HepG2 (cell line): ENCODE data around the gene CDC42EP1. TPM values are rescaled to one million over a fixed set of nuclear protein-coding genes. Genes with fewer than 3 reads are reported as not detected.
A peak's percentile ranks its signal among the peaks of the same experiment; 100 is the strongest.

Experiments used
- ATAC-seq: fragments of 200-7000 bp; cut with Tn5 transposase; 3 replicates; pipeline ENCODE4 v1.9.1; 2020; ENCODE audit warnings: mild to moderate bottlenecking, moderate library complexity
- BruUV-seq: library from RNA; stranded (reverse); fragments of 400-500 nt; replicated peaks from 2 replicates; lab custom pipeline; 2021; lab: Mats Ljungman, UMichigan
- CTCF ChIA-PET: fragments of 300-600 bp; formaldehyde crosslinking; extraction: SDS; loops from one replicate; lab custom pipeline; 2021; ENCODE audit warnings: low total read pairs, inconsistent platforms, low intra/inter-chr PET ratio; lab: Yijun Ruan, JAX
- POLR2A ChIA-PET: fragments of 350-600 bp; sonication (Branson Sonifier 250); formaldehyde crosslinking; loops from one replicate; lab custom pipeline; 2020; ENCODE audit warnings: antibody characterized with exemption, inconsistent platforms; lab: Yijun Ruan, JAX
- DNase-seq: peaks from one replicate; pipeline ENCODE4 v3.0.0-alpha.2; 2015; ENCODE audit warnings: low spot score
- FAIRE-seq: peaks from 3 replicates; lab custom pipeline; 2011; peaks lifted over from hg19 to GRCh38; lab: Jason Lieb, UNC
- H2AFZ ChIP-seq: one replicate; pipeline ENCODE4 v1.6.1; 2011; ENCODE audit warnings: low read length, inconsistent platforms
- H3K27ac ChIP-seq: fragments of 300-600 bp; 3 replicates; pipeline ENCODE4 v1.8.0; 2011; ENCODE audit warnings: mixed run types, mild to moderate bottlenecking, mixed read lengths, low read length, inconsistent platforms; ENCODE audit not compliant: insufficient read depth; ENCODE audit errors: extremely low read length
- H3K27me3 ChIP-seq, 2 experiments: fragments of 200-600 bp in 1 of 2; 2 replicates in 1 of 2; 3 replicates in 1 of 2; pipeline versions ENCODE4 v1.6.0 to v1.8.0; 2011; ENCODE audit warnings: low read length in 2 of 2, mild to moderate bottlenecking in 2 of 2, moderate library complexity in 2 of 2, inconsistent platforms in 1 of 2; ENCODE audit not compliant: insufficient read depth in 2 of 2, control insufficient read depth in 1 of 2
- H3K36me3 ChIP-seq, 2 experiments: fragments of 200-600 bp in 1 of 2; replicated peaks in 1 of 2; 2 replicates in 1 of 2; 3 replicates in 1 of 2; pipeline versions ENCODE4 v1.5.1 to v1.8.0; 2011; ENCODE audit warnings: low read length in 2 of 2, inconsistent platforms in 1 of 2; ENCODE audit not compliant: insufficient read depth in 2 of 2, control insufficient read depth in 1 of 2
- H3K4me1 ChIP-seq: 2 replicates; pipeline ENCODE4 v1.5.1; 2012; ENCODE audit warnings: low read length, inconsistent platforms; ENCODE audit not compliant: insufficient read depth
- H3K4me2 ChIP-seq: 2 replicates; pipeline ENCODE4 v1.6.0; 2011; ENCODE audit warnings: low read depth, low read length, inconsistent platforms
- H3K4me3 ChIP-seq, 3 experiments: fragments of 200-600 bp in 1 of 3; sonication (generic), shearing (Covaris generic) in 1 of 3; replicated peaks in 1 of 3; 2 replicates each; pipeline ENCODE4 v1.5.1; 2011 to 2016; ENCODE audit warnings: low read length in 3 of 3, inconsistent platforms in 2 of 3, low read depth in 2 of 3, mild to moderate bottlenecking in 2 of 3, control low read depth in 1 of 3, mixed read lengths in 1 of 3; ENCODE audit not compliant: insufficient read depth in 1 of 3
- H3K79me2 ChIP-seq: one replicate; pipeline ENCODE4 v1.6.1; 2011; ENCODE audit warnings: low read length, inconsistent platforms; ENCODE audit not compliant: insufficient read depth
- H3K9ac ChIP-seq: 2 replicates; pipeline ENCODE4 v1.6.0; 2011; ENCODE audit warnings: mild to moderate bottlenecking, low read depth, low read length, inconsistent platforms; ENCODE audit not compliant: insufficient read depth
- H3K9me3 ChIP-seq: 2 replicates; pipeline ENCODE4 v1.5.1; 2012; ENCODE audit warnings: mild to moderate bottlenecking, low read length
- H4K20me1 ChIP-seq: 2 replicates; pipeline ENCODE4 v1.6.0; 2011; ENCODE audit warnings: inconsistent platforms, mild to moderate bottlenecking, low read length, moderate library complexity; ENCODE audit not compliant: insufficient read depth
- BATF2 ChIP-seq: sonication (generic); formaldehyde crosslinking; IDR thresholded peaks from 2 replicates; pipeline ENCODE4 v1.8.0; 2022; ENCODE audit warnings: mild to moderate bottlenecking, missing genetic modification reagents, moderate library complexity
- FOXP1 ChIP-seq, 2 experiments: fragments of 450-650 bp in 1 of 2; IDR thresholded peaks; 2 replicates each; pipeline ENCODE4 v1.6.1; 2017 to 2018; ENCODE audit warnings: antibody characterized with exemption in 1 of 2
- ZBTB25 ChIP-seq: IDR thresholded peaks from 2 replicates; pipeline ENCODE4 v1.6.1; 2018; ENCODE audit warnings: missing genetic modification reagents
- ZKSCAN5 ChIP-seq: sonication (generic); formaldehyde crosslinking; IDR thresholded peaks from 2 replicates; pipeline ENCODE4 v1.5.1; 2020; ENCODE audit warnings: mild to moderate bottlenecking, missing genetic modification reagents
- ZNF136 ChIP-seq: sonication (generic); formaldehyde crosslinking; IDR thresholded peaks from 2 replicates; pipeline ENCODE4 v1.8.1; 2022; ENCODE audit warnings: low read depth, mild to moderate bottlenecking, moderate library complexity, missing genetic modification reagents
- ZNF224 ChIP-seq: sonication (generic); formaldehyde crosslinking; IDR thresholded peaks from 2 replicates; pipeline ENCODE4 v1.5.0; 2020; ENCODE audit warnings: mild to moderate bottlenecking, missing genetic modification reagents
- ZNF263 ChIP-seq: sonication (generic); formaldehyde crosslinking; IDR thresholded peaks from 2 replicates; pipeline ENCODE4 v1.4.0; 2020; ENCODE audit warnings: missing genetic modification reagents
- ZNF572 ChIP-seq: sonication (generic); formaldehyde crosslinking; IDR thresholded peaks from 2 replicates; pipeline ENCODE4 v1.5.1; 2020; ENCODE audit warnings: mild to moderate bottlenecking, missing genetic modification reagents
- ZNF629 ChIP-seq: sonication (generic); formaldehyde crosslinking; conservative IDR thresholded peaks from 2 replicates; pipeline ENCODE4 v1.5.0; 2020; ENCODE audit warnings: missing genetic modification reagents
- ZSCAN9 ChIP-seq: IDR thresholded peaks from 2 replicates; pipeline ENCODE4 v1.6.1; 2016; ENCODE audit warnings: borderline replicate concordance
- WGBS: methylation state at CpG from one replicate; pipeline ENCODE4 v1.1.6; 2017; ENCODE audit warnings: low lambda C conversion rate; 5-methylcytosine and 5-hydroxymethylcytosine counted together
- in situ Hi-C: cut with HindIII; loops from 2 replicates; pipeline ENCODE4 v1.10.0; 2017; ENCODE audit warnings: low pct_unique_long_range_greater_than_20kb; ENCODE audit not compliant: extremely low pct_ligation_motif_present
- intact Hi-C: fragments of 100-400 bp; cut with micrococcal nuclease; formaldehyde crosslinking; loops from one replicate; pipeline ENCODE4 v1.10.0; 2022; ENCODE audit not compliant: unreplicated experiment
- polyA plus RNA-seq, 8 experiments: library from polyadenylated mRNA; depleted of rRNA in 3 of 8; stranded (reverse) in 7 of 8; unstranded in 1 of 8; fragments of >200 nt; fragmentation: Illumina TruSeq in 4 of 8; extraction: Trizol in 4 of 8; gene quantifications; 2 replicates each; pipeline versions ENCODE4 v1.2.1 to v1.2.3, GENCODE V29; 2011 to 2016; ENCODE audit warnings: low read depth in 4 of 8, missing spikeins in 1 of 8, mixed read lengths in 1 of 8; ENCODE audit not compliant: insufficient read depth in 1 of 8
- total RNA-seq, 5 experiments: library from RNA; depleted of rRNA; stranded (reverse); fragments of >200 nt; fragmentation: Illumina TruSeq; extraction: Trizol; gene quantifications; 2 replicates each; pipeline ENCODE4 v1.2.3, GENCODE V29; 2016; ENCODE audit warnings: low read depth in 1 of 5
- TF ChIP-seq, protein P1 (sequence below): fragments of 450-650 bp; IDR thresholded peaks from 2 replicates; pipeline ENCODE4 v1.6.1; 2017; ENCODE audit warnings: mild to moderate bottlenecking
- TF ChIP-seq, protein P2 (sequence below): sonication (generic); formaldehyde crosslinking; conservative IDR thresholded peaks from 2 replicates; pipeline ENCODE4 v1.4.0; 2020; ENCODE audit warnings: mild to moderate bottlenecking, missing genetic modification reagents, moderate library complexity
- TF ChIP-seq, protein P3 (sequence below): IDR thresholded peaks from 2 replicates; pipeline ENCODE4 v1.6.1; 2016; ENCODE audit warnings: low read depth, control low read depth

Gene CDC42EP1
- total and polyA plus RNA-seq, 2 of the 13 experiments (the other 11 are each of a cell fraction or from before 2014, with no cell fraction given) = 17.1 to 29.5 TPM

- Histone ChIP-seq H3K36me3 (no peaks in the 10 kb centered on the region), H3K9ac (no peak overlapping the region), H3K27ac (no peak overlapping the region), H3K4me2 (peak overlapping the region; percentile 71), H3K79me2 (no peaks in the 10 kb centered on the region), H3K9me3 (no peaks in the 10 kb centered on the region), H4K20me1 (no peaks in the 10 kb centered on the region), H3K4me3 (peak overlapping the region in 1 of 3 experiments; percentile 32; a peak in 2 of 6 replicates), H2AFZ (no peak overlapping the region), H3K4me1 (peaks cover 77% of the 10 kb centered on the region), H3K27me3 (0 out of 5 replicates have a peak, but pooled peaks cover 0 to 2% of the 10 kb centered on the region in 2 experiments)
- BruUV-seq = no TSS peak
- DNase-seq = peak; percentile 88
- in situ Hi-C loops (loop anchor here (5.0 kb wide), 1 partner anchor 34 kb away; no protein-coding TSS in a partner anchor), intact Hi-C loops (loop anchor here (1.0 to 5.0 kb wide), 2 partner anchors 54 to 144 kb away; no protein-coding TSS in a partner anchor)
- POLR2A ChIA-PET = interaction anchor here (1.5 to 16.3 kb wide), 2 partner anchors 24 to 54 kb away, joined by 5 to 976 read pairs; partner anchors contain the start of gene CDC42EP1
- 8% methylated on average over 17 of the region's 20 CpGs for WGBS
- FAIRE-seq = peak; percentile 95
- peak; percentile 98 for ATAC-seq
- CTCF ChIA-PET = interaction anchor here (0.7 to 3.9 kb wide), 8 partner anchors 23 to 143 kb away, joined by 3 to 66 read pairs (median 4); no protein-coding TSS in a partner anchor
- no peak for TF ChIP-seq FOXP1 (IDR thresholded peaks at IDR 0.05)
- TF ChIP-seq FOXP1 (CRISPR knock-in tag; IDR thresholded peaks at IDR 0.05) = no peak
- 0 out of 2 replicates have a peak, but pooled peaks have one; percentile 72 for TF ChIP-seq ZSCAN9 (CRISPR knock-in tag)
- TF ChIP-seq ZNF629 (CRISPR knock-in tag) = peak; percentile 32; the same call in 1 of the 2 replicates
- TF ChIP-seq ZNF263 = no peak
- no peak for TF ChIP-seq ZNF224
- TF ChIP-seq ZNF572 = no peak
- TF ChIP-seq BATF2 (CRISPR knock-in tag) = no peak
- TF ChIP-seq, protein P1, sequence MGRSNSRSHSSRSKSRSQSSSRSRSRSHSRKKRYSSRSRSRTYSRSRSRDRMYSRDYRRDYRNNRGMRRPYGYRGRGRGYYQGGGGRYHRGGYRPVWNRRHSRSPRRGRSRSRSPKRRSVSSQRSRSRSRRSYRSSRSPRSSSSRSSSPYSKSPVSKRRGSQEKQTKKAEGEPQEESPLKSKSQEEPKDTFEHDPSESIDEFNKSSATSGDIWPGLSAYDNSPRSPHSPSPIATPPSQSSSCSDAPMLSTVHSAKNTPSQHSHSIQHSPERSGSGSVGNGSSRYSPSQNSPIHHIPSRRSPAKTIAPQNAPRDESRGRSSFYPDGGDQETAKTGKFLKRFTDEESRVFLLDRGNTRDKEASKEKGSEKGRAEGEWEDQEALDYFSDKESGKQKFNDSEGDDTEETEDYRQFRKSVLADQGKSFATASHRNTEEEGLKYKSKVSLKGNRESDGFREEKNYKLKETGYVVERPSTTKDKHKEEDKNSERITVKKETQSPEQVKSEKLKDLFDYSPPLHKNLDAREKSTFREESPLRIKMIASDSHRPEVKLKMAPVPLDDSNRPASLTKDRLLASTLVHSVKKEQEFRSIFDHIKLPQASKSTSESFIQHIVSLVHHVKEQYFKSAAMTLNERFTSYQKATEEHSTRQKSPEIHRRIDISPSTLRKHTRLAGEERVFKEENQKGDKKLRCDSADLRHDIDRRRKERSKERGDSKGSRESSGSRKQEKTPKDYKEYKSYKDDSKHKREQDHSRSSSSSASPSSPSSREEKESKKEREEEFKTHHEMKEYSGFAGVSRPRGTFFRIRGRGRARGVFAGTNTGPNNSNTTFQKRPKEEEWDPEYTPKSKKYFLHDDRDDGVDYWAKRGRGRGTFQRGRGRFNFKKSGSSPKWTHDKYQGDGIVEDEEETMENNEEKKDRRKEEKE = no peak
- no peak for TF ChIP-seq ZNF136
- no peak for TF ChIP-seq ZKSCAN5
- TF ChIP-seq, protein P2, sequence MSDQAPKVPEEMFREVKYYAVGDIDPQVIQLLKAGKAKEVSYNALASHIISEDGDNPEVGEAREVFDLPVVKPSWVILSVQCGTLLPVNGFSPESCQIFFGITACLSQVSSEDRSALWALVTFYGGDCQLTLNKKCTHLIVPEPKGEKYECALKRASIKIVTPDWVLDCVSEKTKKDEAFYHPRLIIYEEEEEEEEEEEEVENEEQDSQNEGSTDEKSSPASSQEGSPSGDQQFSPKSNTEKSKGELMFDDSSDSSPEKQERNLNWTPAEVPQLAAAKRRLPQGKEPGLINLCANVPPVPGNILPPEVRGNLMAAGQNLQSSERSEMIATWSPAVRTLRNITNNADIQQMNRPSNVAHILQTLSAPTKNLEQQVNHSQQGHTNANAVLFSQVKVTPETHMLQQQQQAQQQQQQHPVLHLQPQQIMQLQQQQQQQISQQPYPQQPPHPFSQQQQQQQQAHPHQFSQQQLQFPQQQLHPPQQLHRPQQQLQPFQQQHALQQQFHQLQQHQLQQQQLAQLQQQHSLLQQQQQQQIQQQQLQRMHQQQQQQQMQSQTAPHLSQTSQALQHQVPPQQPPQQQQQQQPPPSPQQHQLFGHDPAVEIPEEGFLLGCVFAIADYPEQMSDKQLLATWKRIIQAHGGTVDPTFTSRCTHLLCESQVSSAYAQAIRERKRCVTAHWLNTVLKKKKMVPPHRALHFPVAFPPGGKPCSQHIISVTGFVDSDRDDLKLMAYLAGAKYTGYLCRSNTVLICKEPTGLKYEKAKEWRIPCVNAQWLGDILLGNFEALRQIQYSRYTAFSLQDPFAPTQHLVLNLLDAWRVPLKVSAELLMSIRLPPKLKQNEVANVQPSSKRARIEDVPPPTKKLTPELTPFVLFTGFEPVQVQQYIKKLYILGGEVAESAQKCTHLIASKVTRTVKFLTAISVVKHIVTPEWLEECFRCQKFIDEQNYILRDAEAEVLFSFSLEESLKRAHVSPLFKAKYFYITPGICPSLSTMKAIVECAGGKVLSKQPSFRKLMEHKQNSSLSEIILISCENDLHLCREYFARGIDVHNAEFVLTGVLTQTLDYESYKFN = 0 out of 2 replicates have a peak, but pooled peaks have one; percentile 41
- TF ChIP-seq, protein P3, sequence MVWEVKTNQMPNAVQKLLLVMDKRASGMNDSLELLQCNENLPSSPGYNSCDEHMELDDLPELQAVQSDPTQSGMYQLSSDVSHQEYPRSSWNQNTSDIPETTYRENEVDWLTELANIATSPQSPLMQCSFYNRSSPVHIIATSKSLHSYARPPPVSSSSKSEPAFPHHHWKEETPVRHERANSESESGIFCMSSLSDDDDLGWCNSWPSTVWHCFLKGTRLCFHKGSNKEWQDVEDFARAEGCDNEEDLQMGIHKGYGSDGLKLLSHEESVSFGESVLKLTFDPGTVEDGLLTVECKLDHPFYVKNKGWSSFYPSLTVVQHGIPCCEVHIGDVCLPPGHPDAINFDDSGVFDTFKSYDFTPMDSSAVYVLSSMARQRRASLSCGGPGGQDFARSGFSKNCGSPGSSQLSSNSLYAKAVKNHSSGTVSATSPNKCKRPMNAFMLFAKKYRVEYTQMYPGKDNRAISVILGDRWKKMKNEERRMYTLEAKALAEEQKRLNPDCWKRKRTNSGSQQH (CRISPR knock-in tag) = no peak
- no peak for TF ChIP-seq ZBTB25 (CRISPR knock-in tag)
These were observed 21.5 kb upstream of the CDC42EP1 start for GRCh38 chr22:37538590-37539357.
